Lung (tissue), 12 donors: ENCODE results near the gene SFXN5. TPM values are rescaled to one million over a fixed set of nuclear protein-coding genes. Genes with fewer than 3 reads are reported as not detected.
A peak's percentile ranks its signal among the peaks of the same experiment; 100 is the strongest.

ENCODE experiments used
- ATAC-seq: fragments of 200-7000 bp; cut with Tn5 transposase; one replicate; pipeline ENCODE4 v1.9.1; 2020; ENCODE audit warnings: moderate number of reproducible peaks; ENCODE audit not compliant: insufficient read depth, low FRiP score
- DNase-seq, 3 donors: peaks; one replicate each; pipeline ENCODE4 v3.0.0-alpha.2; 2013 to 2017
- H3K27ac ChIP-seq, 2 donors: one replicate each; pipeline ENCODE4 v1.5.1; 2013; ENCODE audit warnings: mild to moderate bottlenecking in 2 of 2, moderate library complexity in 2 of 2, control low read depth in 1 of 2, inconsistent platforms in 1 of 2, low read depth in 1 of 2, low read length in 1 of 2
- H3K27me3 ChIP-seq, 3 donors: one replicate each; pipeline ENCODE4 v1.5.1; 2013; ENCODE audit warnings: low read length in 2 of 3; ENCODE audit not compliant: control insufficient read depth in 3 of 3, insufficient read depth in 3 of 3
- H3K36me3 ChIP-seq, 4 donors: one replicate each; pipeline ENCODE4 v1.5.1; 2013; ENCODE audit warnings: low read length in 4 of 4, mild to moderate bottlenecking in 1 of 4, moderate library complexity in 1 of 4; ENCODE audit not compliant: control insufficient read depth in 4 of 4, insufficient read depth in 4 of 4
- H3K4me1 ChIP-seq, 5 donors: one replicate each; pipeline ENCODE4 v1.5.1; 2013; ENCODE audit warnings: low read length in 5 of 5, mild to moderate bottlenecking in 2 of 5, moderate library complexity in 1 of 5; ENCODE audit not compliant: control insufficient read depth in 5 of 5, insufficient read depth in 5 of 5
- H3K4me3 ChIP-seq: one replicate; pipeline ENCODE4 v1.5.1; 2013; ENCODE audit warnings: mild to moderate bottlenecking, control low read depth, moderate library complexity
- H3K9ac ChIP-seq, 2 donors: one replicate each; pipeline ENCODE4 v1.5.1; 2013; ENCODE audit warnings: low read length in 2 of 2, control low read depth in 1 of 2; ENCODE audit not compliant: insufficient read depth in 1 of 2
- H3K9me3 ChIP-seq, 4 donors: one replicate each; pipeline ENCODE4 v1.5.1; 2013; ENCODE audit warnings: low read length in 3 of 4, mild to moderate bottlenecking in 1 of 4, moderate library complexity in 1 of 4; ENCODE audit not compliant: control insufficient read depth in 4 of 4, insufficient read depth in 3 of 4
- WGBS, 2 donors: extraction: QIAGEN DNeasy Blood & Tissue Kit; methylation state at CpG; one replicate each; pipeline ENCODE4 v1.1.7; 2013; 5-methylcytosine and 5-hydroxymethylcytosine counted together
- polyA plus RNA-seq, 2 donors: library from polyadenylated mRNA; stranded (reverse); fragments of 200-250 nt; gene quantifications; one replicate each; pipeline ENCODE4 v1.2.1, GENCODE V29; 2013
- total RNA-seq, 2 donors: library from RNA; depleted of rRNA in 1 of 2; stranded (reverse); fragments of >200 nt in 1 of 2; gene quantifications; one replicate each; pipeline ENCODE4 v1.2.1, GENCODE V29; 2014 to 2021
- TF ChIP-seq, protein P1 (sequence below): IDR thresholded peaks from 2 replicates; pipeline ENCODE4 v1.5.1; 2012; ENCODE audit warnings: mild to moderate bottlenecking; ENCODE audit errors: control extremely low read depth, extremely low read depth
- donor health status: control.
- donor health status: control.
- donor health status: Bipolar disorder and iron deficiency.
- donor health status: healthy.
- donor health status: DM: yes; HTN: yes; CAD: no.

SFXN5 gene
- total and polyA plus RNA-seq, 4 donors = 8.3 to 15.6 (median 9.6) TPM

DNA sequence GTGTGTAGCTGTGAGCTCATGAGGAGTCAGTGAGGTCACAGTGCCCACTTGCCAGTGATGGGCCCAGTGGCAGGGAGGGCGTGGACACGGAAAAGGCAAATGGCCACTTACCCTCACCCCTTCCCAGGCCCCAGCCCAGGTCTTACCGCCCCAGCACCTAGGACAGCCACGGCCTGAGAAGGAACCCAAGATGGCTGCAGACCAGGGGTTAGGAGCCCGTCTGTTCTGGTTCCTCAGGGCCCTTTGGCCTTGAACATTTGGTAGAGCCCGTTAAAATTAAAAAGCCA is 80.1 kb downstream of the SFXN5 start:
- ATAC-seq (no peak), DNase-seq (peak in 1 of 3 donors; percentile 3)
- Histone ChIP-seq H3K36me3 (peaks cover 0 to 4% (median 2%) of the 10 kb centered on the region in 4 donors), H3K27me3 (no peaks in the 10 kb centered on the region), H3K9me3 (no peaks in the 10 kb centered on the region), H3K27ac (no peak overlapping the region), H3K4me1 (no peaks in the 10 kb centered on the region), H3K4me3 (no peak overlapping the region), H3K9ac (no peak overlapping the region)
- 96 to 98% methylated on average over 6 of the region's 6 CpGs for WGBS, 2 donors
- TF ChIP-seq, protein P1, sequence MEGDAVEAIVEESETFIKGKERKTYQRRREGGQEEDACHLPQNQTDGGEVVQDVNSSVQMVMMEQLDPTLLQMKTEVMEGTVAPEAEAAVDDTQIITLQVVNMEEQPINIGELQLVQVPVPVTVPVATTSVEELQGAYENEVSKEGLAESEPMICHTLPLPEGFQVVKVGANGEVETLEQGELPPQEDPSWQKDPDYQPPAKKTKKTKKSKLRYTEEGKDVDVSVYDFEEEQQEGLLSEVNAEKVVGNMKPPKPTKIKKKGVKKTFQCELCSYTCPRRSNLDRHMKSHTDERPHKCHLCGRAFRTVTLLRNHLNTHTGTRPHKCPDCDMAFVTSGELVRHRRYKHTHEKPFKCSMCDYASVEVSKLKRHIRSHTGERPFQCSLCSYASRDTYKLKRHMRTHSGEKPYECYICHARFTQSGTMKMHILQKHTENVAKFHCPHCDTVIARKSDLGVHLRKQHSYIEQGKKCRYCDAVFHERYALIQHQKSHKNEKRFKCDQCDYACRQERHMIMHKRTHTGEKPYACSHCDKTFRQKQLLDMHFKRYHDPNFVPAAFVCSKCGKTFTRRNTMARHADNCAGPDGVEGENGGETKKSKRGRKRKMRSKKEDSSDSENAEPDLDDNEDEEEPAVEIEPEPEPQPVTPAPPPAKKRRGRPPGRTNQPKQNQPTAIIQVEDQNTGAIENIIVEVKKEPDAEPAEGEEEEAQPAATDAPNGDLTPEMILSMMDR = no peak

DNA sequence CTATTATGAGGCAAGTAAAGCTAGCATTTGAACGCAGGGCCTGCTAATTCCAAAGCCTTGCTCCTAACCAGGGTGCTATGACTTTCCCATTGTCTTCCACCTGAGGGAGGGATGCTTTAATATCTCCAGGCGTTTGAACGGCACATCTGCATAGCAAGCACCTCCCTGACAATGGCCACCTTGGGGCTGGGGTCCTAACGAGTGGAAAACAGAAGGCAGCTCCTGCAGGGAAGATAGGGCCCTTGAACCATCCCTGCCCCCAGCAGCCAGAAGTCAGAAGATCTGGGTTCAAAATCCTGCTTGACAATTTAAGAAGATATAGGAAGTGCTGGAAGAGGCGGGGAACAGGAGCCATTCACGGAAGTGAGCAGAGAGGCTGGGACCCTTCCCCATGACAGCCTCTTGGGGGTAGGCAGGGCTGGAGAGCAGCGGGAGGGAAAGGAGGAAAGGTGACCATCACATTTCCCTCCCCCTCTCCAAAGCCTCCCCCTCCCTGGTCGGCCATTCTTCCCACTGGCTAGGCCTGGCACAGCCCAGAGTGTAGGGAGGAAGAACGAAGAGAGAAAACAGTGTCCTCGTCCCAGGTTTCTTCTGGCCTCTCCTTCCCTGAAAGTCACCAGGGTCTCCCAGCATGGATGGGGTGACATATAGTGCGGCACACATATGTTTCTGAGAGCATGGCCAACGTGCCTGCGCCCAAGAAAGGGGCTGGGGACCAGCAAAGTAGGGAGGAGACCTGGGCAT is 80.6 kb downstream of the SFXN5 start:
- no peak overlapping the region for H3K9ac ChIP-seq
- ATAC-seq = no peak
- TF ChIP-seq, protein P1 = no peak
- no peaks in the 10 kb centered on the region for H3K9me3 ChIP-seq
- H3K4me1 ChIP-seq = peaks cover 0 to 5% (median 0%) of the 10 kb centered on the region in 5 donors
- WGBS, 2 donors = 93 to 94% methylated on average over 11 to 13 of the region's 13 CpGs
- peak in 1 of 3 donors; percentile 4 for DNase-seq
- no peaks in the 10 kb centered on the region for H3K27me3 ChIP-seq
- H3K36me3 ChIP-seq = peaks cover 0 to 4% (median 2%) of the 10 kb centered on the region in 4 donors
- no peak overlapping the region for H3K4me3 ChIP-seq
- H3K27ac ChIP-seq = no peak overlapping the region

DNA sequence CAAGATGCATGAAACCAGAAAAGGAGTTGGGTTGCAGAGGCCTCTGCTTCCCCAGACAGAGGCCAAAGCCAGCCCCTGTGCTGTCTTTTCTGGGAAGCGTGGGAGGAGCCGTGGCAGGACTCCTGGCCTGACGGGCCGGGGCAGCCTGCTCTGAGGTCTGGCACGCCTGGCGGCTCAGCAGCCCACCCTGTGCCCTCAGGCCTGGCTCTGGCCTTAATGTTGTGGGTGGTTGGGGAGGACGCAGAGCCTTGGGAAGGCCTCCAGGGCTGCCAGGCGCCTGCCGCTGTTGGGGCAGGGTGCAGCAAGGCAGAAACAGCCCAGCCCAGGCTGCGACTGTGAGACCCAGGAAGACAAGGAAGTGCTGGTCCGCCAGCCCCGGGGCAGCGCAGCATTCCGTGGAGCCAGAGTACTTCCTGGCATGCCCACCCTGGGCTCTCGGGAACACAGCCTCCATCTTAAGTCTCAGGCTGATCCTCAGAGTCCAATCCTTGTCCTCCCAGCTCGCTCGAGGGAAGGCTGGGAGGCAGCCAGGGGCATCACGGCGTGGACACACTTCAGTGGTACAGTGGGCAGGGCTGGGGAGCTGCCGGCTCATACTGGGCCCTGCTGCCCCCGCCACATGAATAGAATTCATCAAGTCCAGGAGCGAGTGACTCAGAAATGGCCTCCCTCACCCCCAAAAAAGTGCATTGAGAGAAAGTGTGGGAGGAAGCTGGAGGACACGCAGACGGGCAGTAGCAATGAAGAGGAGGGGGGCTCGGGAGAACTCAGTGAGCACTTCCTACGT is 81.5 kb downstream of the SFXN5 start:
- Histone ChIP-seq H3K36me3 (peaks cover 0 to 4% (median 2%) of the 10 kb centered on the region in 4 donors), H3K9ac (no peak overlapping the region), H3K27ac (peak overlapping the region in 1 of 2 donors; percentile 17), H3K27me3 (no peaks in the 10 kb centered on the region), H3K4me3 (no peak overlapping the region), H3K4me1 (peaks cover 0 to 9% (median 0%) of the 10 kb centered on the region in 5 donors), H3K9me3 (no peaks in the 10 kb centered on the region)
- TF ChIP-seq, protein P1 = no peak
- DNase-seq = peak in 1 of 3 donors; percentile 22
- no peak for ATAC-seq
- 93 to 95% methylated on average over 26 of the region's 26 CpGs for WGBS, 2 donors
